HUES48 (cell line): ENCODE data around the gene LFNG.

Experiments used
- H3K27ac ChIP-seq: one replicate; pipeline ENCODE4 v1.7.0; 2013; ENCODE audit warnings: low read depth, low read length, inconsistent platforms
- H3K27me3 ChIP-seq: 2 replicates; pipeline ENCODE4 v1.6.1; 2013; ENCODE audit warnings: mild to moderate bottlenecking, low read length; ENCODE audit not compliant: control insufficient read depth, insufficient read depth
- H3K36me3 ChIP-seq: 2 replicates; pipeline ENCODE4 v1.6.1; 2013; ENCODE audit warnings: low read length; ENCODE audit not compliant: control insufficient read depth, insufficient read depth
- H3K4me1 ChIP-seq: 2 replicates; pipeline ENCODE4 v1.6.1; 2013; ENCODE audit warnings: mild to moderate bottlenecking, low read length; ENCODE audit not compliant: control insufficient read depth, insufficient read depth
- H3K4me3 ChIP-seq: 2 replicates; pipeline ENCODE4 v1.5.1; 2013; ENCODE audit warnings: mild to moderate bottlenecking, low read depth, low read length
- H3K9ac ChIP-seq: 2 replicates; pipeline ENCODE4 v1.6.1; 2013; ENCODE audit warnings: mild to moderate bottlenecking, low read depth, low read length, moderate library complexity
- H3K9me3 ChIP-seq: 2 replicates; pipeline ENCODE4 v1.6.1; 2013; ENCODE audit warnings: low read length; ENCODE audit not compliant: control insufficient read depth, insufficient read depth

LFNG gene

GRCh38 chr7:2476776-2477446 lies 42.7 kb upstream of the LFNG start:
- no peaks in the 10 kb centered on the region for H3K9me3 ChIP-seq
- no peaks in the 10 kb centered on the region for H3K36me3 ChIP-seq
- no peak overlapping the region for H3K9ac ChIP-seq
- H3K27me3 ChIP-seq, result no peaks in the 10 kb centered on the region
- H3K4me1 ChIP-seq, result peaks cover 2% of the 10 kb centered on the region; the same call in 1 of the 2 replicates
- H3K4me3 ChIP-seq, result no peak overlapping the region
- no peak overlapping the region for H3K27ac ChIP-seq

GRCh38 chr7:2477447-2478398 lies 41.9 kb upstream of the LFNG start:
- Histone ChIP-seq H3K9ac (no peak overlapping the region), H3K4me3 (no peak overlapping the region), H3K36me3 (no peaks in the 10 kb centered on the region), H3K27me3 (no peaks in the 10 kb centered on the region), H3K4me1 (peaks cover 2% of the 10 kb centered on the region; the same call in 1 of the 2 replicates), H3K9me3 (no peaks in the 10 kb centered on the region), H3K27ac (no peak overlapping the region)

GRCh38 chr7:2478399-2478785 lies 41.2 kb upstream of the LFNG start:
- Histone ChIP-seq H3K27ac (no peak overlapping the region), H3K9ac (no peak overlapping the region), H3K4me1 (peaks cover 2% of the 10 kb centered on the region; the same call in 1 of the 2 replicates), H3K4me3 (no peak overlapping the region), H3K9me3 (no peaks in the 10 kb centered on the region), H3K36me3 (no peaks in the 10 kb centered on the region), H3K27me3 (no peaks in the 10 kb centered on the region)

- no peak overlapping the region for H3K4me3 ChIP-seq
- H3K36me3 ChIP-seq, result no peaks in the 10 kb centered on the region
- no peaks in the 10 kb centered on the region for H3K9me3 ChIP-seq
- H3K27me3 ChIP-seq, result no peaks in the 10 kb centered on the region
- peaks cover 2% of the 10 kb centered on the region; the same call in 1 of the 2 replicates for H3K4me1 ChIP-seq
- no peak overlapping the region for H3K9ac ChIP-seq
- H3K27ac ChIP-seq, result no peak overlapping the region
Measured at GRCh38 chr7:2478800-2479199, 40.8 kb upstream of the LFNG start.

GRCh38 chr7:2479276-2480069 lies 40.1 kb upstream of the LFNG start:
- no peak overlapping the region for H3K4me3 ChIP-seq
- H3K4me1 ChIP-seq, result peaks cover 2% of the 10 kb centered on the region; the same call in 1 of the 2 replicates
- no peaks in the 10 kb centered on the region for H3K36me3 ChIP-seq
- H3K27me3 ChIP-seq, result no peaks in the 10 kb centered on the region
- H3K27ac ChIP-seq, result no peak overlapping the region
- no peaks in the 10 kb centered on the region for H3K9me3 ChIP-seq
- H3K9ac ChIP-seq, result no peak overlapping the region

GRCh38 chr7:2480070-2480408 lies 39.5 kb upstream of the LFNG start:
- Histone ChIP-seq H3K9me3 (no peaks in the 10 kb centered on the region), H3K27me3 (no peaks in the 10 kb centered on the region), H3K27ac (no peak overlapping the region), H3K36me3 (no peaks in the 10 kb centered on the region), H3K4me1 (peaks cover 2% of the 10 kb centered on the region; the same call in 1 of the 2 replicates), H3K9ac (no peak overlapping the region), H3K4me3 (no peak overlapping the region)

- Histone ChIP-seq H3K36me3 (no peaks in the 10 kb centered on the region), H3K4me3 (no peak overlapping the region), H3K9ac (no peak overlapping the region), H3K27me3 (no peaks in the 10 kb centered on the region), H3K9me3 (no peaks in the 10 kb centered on the region), H3K4me1 (peaks cover 2% of the 10 kb centered on the region; the same call in 1 of the 2 replicates), H3K27ac (no peak overlapping the region)
Measured at GRCh38 chr7:2481195-2481594, 38.4 kb upstream of the LFNG start.

- Histone ChIP-seq H3K36me3 (no peaks in the 10 kb centered on the region), H3K9ac (no peak overlapping the region), H3K4me1 (no peaks in the 10 kb centered on the region), H3K27ac (no peak overlapping the region), H3K27me3 (no peaks in the 10 kb centered on the region), H3K9me3 (no peaks in the 10 kb centered on the region), H3K4me3 (no peak overlapping the region)
Measured at GRCh38 chr7:2482725-2483451, 36.7 kb upstream of the LFNG start.

- H3K4me1 ChIP-seq, result no peaks in the 10 kb centered on the region
- H3K27ac ChIP-seq, result no peak overlapping the region
- H3K36me3 ChIP-seq, result no peaks in the 10 kb centered on the region
- no peaks in the 10 kb centered on the region for H3K9me3 ChIP-seq
- no peaks in the 10 kb centered on the region for H3K27me3 ChIP-seq
- H3K4me3 ChIP-seq, result no peak overlapping the region
- no peak overlapping the region for H3K9ac ChIP-seq
Measured at GRCh38 chr7:2483494-2483893, 36.1 kb upstream of the LFNG start.

GRCh38 chr7:2484868-2485267 lies 34.7 kb upstream of the LFNG start:
- H3K27me3 ChIP-seq, result no peaks in the 10 kb centered on the region
- H3K4me1 ChIP-seq, result no peaks in the 10 kb centered on the region
- H3K4me3 ChIP-seq, result no peak overlapping the region
- H3K36me3 ChIP-seq, result no peaks in the 10 kb centered on the region
- no peak overlapping the region for H3K9ac ChIP-seq
- no peaks in the 10 kb centered on the region for H3K9me3 ChIP-seq
- no peak overlapping the region for H3K27ac ChIP-seq
